Activated gamma-delta T cell (primary cell): ENCODE measurements around the gene TRMT10C.
A peak's percentile ranks its signal among the peaks of the same experiment; 100 is the strongest.
"Not testable (repeated sequence)": the region's sequence is repeated elsewhere in the genome, so short reads cannot be mapped to it uniquely, and the experiment has no call there.

Experiments used
- DNase-seq: peaks from one replicate; lab custom pipeline; 2025; lab: John Stamatoyannopoulos, UW
- total RNA-seq, 2 donors: gene quantifications; one replicate each; lab custom pipeline; 2026; lab: John Stamatoyannopoulos, UW

TRMT10C gene
- 47.0 to 48.9 reads per million in 2 donors for total RNA-seq

DNA sequence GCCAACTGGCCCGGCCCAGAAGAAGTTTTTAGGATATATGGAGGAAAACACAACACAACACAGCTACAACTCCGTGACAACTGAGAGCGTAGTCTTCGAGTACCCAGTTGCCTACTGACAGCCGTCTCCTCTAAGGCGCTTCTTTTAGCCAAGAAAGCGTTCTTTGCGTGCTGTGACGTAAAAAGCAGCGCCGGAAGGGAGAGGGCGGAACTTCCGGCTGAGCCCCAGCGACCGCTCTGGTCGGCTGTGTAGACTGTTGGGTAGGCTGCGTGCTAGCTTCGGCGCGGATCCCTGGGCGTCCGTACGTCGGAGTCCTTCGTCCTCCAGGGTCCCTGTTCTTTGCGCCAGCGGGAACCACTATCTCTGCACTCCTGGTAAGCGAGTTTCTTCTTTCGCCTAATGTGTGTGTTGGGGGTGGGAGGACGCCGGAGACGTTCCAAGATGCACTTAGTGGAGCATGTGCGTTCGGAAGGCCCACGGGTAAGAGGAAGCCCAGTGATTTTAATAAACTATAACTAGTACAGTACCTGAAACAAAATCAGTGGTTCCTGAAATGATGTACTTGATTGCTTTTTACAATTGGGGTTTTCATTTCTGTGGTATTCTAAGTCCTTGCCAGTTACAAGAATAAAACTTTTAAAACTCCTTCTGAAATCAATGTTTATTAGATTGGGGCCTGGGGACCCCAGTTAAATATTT, at the start of gene TRMT10C:
Gene TRMT10C (plus strand): TSS at position 239 of the 699 bp plus-strand sequence. CDS start 2,914 bp downstream, outside the sequence.
- peak; percentile 61 for DNase-seq

DNA sequence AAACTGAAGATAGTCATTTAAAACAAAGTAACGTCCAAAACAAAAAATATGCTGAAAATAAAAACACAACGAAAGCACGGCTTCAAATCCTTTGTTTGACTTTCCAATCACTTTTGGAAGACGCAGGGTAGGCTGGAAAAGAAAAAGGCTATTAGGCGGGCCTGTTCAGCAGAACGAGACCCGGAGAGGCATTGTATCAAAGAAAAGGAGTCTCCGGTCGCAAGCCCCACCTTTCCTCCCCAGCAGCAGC, 49.3 kb upstream of the TRMT10C start:
- no peak for DNase-seq

DNA sequence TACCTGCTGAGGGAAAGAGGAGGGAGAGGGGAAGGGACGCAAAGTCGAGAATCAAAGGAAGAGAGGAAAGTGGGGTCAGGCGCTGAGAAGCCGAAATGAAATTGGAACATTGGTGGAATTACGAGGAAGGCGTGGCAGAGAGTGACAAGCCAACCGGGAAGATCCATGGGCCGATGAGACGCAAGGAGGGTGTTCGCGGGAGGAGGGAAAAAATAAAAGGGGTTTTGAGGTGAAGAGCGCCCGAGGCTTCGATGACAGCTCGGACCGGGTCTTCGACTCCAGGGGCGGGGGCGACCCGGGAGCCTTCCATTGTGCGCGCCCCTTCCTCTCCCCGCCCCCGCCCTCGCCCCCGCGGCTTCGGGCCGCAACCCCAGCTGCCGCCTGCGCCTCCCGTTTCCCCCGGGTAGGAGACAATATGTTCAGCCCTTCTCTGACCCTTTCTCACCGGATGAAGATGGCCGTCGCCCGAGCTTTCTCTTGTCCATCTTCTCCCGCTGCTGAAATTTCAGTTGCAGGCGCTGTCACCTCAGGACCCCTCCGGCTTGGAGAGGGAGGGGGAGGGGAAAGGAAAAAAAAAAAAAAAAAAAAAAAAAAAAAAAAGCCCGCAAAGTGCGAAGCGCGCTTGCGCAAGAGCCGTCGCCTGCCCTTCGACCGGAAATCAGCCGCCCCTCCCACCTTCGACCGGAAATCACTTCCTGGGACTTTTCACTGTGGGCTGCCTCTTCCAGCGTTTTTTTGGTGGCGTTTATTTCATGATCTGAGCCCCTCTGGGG, 48.8 kb upstream of the TRMT10C start, which contains the start of gene SENP7:
Gene SENP7 (minus strand): TSS at position 567 of the 773 bp plus-strand sequence. CDS start 82 bp downstream, at position 485.
- peak; percentile 22 for DNase-seq

DNA sequence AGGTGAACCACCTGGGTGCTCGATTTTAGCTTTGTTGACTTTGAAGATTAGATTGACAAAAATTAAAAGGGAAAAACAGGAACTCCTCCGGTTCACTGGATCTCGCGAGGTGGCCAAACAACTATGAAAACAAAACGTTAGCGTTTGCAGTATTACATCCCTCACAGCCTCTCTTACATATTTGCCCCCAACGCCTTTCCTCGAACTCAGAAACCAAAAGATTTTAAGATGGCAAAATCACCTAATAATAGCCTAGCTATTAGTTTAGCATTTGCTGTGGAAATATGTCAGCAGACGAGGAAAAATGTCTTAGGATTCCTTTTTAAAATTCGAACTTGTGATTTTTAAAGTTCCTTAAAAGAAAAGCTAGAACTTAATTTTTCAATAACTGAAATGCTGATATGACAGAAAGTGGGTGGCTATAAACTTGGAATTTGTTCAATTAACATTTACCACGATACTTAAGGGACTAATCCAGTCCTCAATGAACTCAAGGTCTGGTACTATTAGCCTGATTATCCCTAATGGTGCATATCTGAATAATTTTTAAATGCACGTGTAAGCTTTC, 48.2 kb upstream of the TRMT10C start:
- no peak for DNase-seq

DNA sequence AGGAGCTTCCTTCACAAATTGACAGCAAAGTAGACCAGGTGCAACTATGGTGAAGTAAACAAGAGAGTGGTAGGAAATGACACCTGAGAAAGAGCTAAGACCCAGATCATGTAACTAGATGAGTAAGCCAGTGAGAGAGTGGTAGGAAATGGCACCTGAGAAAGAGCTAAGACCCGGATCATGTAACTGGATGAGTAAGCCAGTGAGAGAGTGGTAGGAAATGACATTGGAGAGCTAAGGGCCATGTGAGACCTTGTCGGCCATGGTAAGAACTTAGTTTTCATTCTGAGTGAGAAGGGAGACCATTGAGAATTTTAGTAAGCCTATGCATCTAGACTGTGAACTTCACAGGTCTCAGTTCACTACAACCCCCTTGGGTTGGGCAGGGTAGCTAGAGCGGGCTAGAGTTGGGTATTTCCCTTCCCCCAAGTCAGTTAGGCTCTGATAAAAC, 43.2 kb upstream of the TRMT10C start:
- DNase-seq = no peak

DNA sequence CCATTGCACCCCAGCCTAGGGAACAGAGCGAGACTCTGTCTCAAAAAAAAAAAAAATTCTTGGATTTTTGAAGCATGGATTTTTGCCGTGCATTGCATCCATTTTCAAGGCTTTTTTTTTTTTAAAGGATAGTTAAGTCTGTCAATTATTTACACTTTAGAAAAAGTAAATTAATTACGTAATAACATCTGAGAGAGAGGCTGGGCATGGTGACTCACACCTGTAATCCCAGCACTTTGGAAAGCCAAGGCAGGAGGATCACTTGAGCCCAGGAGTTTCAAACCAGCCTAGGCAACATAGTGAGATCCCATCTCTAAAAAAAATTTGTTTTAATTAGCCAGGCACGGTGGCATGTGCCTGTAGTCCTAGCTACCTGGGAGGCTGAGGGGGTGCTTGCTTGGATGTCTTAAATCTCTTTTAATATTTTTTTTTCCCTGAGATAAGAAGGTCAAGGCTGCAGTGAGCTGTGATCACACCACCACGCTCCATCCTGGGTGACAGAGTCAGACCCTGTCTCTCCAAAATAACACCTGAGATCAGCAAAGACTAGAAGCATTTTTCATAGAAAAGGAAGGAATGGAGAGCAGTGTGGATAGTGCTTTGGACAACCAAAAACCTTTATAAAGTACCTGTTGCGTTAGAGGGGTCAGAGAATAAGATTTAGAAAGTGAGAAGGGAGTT, 41.8 kb upstream of the TRMT10C start:
- DNase-seq = no peak

DNA sequence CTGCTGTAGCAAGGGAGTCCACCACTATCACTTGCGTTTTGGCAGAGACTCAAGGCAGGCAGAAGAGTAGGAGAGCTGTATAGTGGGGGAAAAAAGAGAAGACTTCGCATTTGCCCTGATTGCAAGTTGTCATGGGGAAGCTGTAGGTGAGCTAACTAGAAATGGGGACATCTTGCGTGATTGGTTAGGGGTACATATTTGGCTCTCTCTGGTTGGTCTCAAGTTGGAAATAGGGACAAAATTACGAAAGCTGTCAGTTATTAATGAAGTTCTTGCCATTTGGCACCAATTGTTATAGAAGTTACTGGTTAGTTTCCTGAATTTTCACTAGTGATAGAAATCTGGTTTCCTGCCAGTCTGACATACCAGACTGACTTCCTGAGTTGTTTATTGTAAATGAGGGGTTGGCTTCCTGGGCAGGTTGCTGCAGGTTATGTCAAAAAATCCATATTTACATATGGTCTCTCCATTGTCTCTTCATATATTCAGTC, 40.4 kb upstream of the TRMT10C start:
- no peak for DNase-seq

DNA sequence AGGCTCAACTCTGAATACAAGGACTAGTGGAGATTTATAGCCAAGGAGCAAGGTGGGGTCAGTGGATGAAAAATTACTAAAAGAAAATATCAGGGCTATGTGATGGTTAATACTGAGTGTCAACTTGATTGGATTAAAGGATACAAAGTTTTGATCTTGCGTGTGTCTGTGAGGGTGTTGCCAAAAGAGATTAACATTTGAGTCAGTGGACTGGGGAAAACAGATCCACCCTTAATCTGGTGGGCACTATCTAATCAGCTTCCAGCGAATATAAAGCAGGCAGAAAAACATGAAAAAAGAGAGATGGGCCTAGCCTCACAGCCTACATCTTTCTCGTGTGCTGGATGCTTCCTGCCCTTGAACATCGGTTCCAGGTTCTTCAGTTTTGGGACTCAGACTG, 34.2 kb upstream of the TRMT10C start:
- DNase-seq = no peak

DNA sequence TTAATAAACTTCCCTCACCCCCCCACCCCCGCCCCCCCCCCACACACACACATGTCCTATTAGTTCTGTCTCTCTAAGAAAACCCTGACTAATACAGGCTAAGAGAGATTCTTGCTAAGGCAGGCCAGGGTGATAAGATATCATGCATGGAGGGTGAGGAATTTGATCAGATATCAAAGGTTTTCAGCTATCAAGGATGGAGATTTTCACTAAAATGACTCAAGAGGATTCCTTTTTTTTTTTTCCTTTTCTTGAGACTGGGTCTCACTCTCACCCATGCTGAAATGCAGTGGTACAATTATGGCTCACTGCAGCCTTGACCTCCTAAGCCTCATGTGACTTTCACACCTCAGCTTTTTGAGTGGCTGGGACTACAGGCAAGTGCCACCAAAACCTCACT, 33.8 kb upstream of the TRMT10C start:
- DNase-seq = no peak

DNA sequence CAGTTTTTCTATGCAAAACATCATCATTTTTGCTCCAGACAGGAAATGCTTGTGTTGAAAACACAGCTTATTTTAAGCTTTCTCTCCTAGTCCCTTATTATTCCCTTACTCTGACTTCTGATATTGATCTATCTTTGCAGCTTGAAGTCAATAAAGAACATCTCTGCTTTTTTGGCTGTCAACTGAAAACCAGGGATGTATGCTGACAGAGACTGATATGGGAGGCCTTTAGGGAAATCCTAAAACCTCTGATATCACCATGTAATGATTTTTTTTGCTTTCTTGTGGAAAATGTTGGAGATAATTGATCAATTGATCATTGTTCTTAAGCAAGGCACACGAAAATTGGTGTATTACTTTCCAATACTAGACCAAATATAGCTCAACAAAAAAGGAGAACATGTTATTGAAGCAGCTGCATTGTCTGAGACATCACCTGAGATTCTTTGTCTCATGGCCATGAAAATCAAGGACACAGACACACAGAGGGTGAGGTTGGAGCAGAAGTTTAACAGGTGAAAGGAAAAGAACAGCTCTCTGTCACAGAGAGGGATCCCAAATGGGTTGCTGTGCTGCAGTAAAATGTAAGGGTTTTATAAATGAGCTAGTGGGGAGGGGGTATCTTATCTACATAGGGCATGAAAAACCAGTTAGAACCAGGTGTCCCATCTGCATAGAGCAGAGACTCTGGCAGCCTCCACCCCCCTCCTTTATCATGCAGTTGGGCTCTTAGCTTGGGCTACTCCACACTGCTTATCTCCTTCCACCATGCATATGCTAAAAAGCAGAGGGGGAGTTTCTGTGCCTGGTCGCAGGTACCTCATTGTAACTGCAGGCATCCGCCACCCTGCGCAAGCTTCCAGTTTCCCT, 31.6 kb upstream of the TRMT10C start:
- DNase-seq = no peak

DNA sequence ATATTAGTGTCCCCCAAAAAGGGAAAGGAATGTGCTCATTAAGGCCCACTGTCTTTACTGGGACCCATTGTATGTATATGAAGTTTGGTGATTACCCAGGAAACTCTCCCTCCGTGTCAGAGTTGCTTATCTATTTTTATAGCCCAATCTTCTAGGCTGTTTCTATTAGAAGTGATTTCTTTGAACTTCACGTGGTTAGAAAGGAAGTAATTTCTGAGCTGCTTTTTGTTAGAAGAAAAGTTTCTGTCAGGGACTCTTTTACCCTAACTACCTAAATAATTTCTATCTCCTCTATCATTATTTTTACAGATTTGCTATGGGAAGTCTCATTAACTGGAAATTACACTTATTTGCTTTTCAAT, 31.0 kb upstream of the TRMT10C start:
- no peak for DNase-seq

DNA sequence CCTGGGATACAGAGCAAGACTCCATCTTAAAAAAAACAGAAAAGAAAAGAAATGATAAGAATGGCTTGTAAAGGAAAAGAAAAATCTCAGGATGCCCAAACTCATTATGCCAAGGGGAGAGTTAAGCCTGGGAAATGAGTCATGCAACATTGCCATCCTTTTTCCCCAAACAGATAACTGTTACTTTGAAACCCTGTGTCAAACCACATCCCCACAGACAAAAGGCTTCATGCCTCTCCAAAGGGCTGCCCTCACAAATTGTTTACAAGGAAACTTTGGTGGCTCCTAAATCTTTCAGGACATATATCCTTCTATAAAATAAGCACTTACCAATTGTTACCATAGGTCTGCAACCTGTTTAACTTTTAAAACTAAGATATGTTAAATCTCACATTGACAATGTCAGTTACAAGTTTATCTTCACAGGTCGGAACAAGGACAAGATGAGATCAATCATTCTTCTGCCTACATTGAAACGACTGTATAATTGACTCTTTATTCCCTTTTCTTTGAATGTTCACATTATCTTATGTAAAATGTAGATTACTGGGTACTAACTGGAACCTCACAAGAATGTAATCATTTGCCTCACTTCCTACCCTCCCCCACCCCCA, 30.1 kb upstream of the TRMT10C start:
- DNase-seq = no peak

DNA sequence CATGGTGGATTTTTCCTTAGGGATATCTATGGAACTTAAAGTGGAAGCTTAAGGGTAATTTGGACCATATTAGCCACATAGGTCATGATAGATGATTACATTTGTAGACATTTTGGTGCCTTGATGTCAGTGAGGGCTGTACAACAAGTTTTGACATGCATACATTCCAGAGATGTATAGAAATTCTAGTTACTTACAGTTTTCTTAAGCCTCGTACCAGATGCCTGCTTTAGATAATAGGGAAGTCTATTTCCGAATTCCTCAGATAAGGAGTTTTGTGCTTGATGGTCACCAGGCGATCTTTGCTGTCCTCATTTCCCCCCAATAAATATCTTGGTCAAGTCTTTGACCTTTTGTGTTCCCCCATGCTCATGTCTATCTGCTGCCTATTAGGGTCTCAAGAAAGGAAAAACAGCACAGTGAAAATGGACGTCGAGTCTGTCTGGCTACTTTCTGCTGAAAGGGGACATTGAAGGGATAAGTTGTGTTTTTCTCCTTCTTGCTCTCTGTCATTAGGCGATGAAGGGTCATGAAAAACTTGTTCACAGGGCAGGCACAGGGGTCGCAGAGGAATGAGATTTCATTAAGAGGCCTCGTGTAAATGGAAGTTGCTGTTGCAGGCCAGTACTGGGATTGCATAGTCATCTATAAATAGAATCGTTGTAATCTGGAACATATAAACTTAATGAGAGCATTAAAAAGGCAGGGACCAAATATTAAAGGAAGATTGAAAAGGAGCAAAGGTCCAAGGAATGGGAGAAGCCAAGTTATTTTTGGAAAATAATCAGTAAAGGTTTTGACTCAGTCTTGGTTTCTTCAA, 28.7 kb upstream of the TRMT10C start:
- DNase-seq = no peak

DNA sequence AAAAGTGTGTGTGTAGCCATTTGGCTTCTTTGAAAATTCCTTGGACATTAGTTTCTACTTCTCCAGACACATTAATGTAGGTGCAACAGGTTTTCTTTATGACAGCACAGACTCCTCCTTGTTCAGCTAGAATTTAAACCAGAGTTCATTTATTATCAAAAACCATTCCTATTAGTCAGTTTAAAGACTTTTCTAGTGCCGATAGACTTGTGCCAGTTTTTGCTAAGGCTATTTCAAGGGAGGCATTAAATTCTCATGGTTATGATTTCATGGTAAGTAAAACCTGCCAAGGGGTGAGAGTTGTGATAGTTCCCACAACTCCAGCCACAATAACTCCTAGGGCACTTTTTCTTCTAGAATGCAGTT, 28.1 kb upstream of the TRMT10C start:
- DNase-seq = no peak

DNA sequence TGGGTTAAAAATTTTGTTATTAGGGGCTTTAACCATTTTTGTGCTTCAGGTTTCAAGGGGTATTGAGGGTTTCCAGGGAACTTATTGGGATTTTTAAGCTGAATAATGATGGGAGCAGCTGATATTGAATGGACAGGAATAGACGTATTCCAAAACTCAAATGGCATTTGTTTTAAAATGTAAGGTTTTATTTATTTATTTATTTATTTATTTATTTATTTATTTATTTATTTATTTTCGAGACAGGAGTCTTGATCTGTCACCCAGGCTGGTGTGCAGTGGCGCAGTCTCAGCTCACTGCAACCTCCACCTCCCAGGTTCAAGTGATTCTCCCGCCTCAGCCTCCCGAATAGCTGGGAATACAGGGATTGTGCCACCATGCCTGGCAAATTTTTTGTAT, 26.4 kb upstream of the TRMT10C start:
- DNase-seq = no peak

DNA sequence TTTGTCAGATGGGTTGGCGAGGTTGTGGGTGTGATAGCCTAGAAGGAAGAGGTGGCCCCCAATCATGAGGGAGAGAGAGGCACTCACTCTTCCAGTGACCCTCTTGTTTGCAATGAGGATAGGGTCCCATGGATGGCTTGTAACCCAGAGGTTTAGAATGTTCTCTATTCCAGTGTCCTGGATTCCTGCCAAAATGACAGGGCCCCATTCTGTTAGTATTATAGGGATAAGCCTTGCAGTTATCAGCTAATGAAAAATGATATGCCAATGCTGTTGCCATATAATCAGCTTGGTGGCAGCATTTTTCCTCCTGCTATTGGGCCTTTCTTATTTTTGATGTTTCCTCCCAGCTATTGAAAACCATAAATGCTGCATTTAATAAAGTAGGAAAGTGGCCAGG, 25.4 kb upstream of the TRMT10C start:
- DNase-seq = no peak

DNA sequence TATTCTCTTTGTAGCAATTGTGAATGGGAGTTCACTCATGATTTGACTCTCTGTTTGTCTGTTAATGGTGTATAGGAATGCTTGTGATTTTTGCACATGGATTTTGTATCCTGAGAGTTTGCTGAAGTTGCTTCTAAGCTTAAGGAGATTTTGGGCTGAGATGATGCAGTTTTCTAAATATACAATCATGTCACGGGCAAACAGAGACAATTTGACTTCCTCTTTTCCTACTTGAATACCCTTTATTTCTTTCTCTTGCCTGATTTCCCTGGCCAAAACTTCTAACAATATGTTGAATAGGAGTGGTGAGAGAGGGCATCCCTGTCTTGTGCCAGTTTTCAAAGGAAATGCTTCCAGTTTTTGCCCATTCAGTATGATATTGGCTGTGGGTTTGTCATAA, 24.7 kb upstream of the TRMT10C start:
- DNase-seq = not testable (repeated sequence)

DNA sequence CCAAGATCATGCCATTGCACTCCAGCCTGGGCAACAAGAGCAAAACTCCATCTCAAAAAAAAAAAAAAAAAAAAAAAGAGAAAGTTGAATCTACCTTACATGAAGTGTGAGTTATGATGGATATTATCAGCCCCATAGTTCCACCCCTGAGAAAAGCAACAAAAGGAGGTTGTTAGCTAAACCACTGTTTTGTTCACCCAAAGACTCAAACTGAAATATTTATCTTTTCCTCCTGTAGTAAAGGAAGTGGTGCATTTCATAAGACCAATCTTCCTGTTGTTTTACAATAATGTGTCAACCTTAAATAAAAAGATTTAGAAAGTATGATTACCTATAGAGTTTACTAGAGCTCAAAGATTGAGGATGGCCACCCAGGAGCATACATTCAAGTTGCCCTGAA, 18.7 kb upstream of the TRMT10C start:
- no peak for DNase-seq

DNA sequence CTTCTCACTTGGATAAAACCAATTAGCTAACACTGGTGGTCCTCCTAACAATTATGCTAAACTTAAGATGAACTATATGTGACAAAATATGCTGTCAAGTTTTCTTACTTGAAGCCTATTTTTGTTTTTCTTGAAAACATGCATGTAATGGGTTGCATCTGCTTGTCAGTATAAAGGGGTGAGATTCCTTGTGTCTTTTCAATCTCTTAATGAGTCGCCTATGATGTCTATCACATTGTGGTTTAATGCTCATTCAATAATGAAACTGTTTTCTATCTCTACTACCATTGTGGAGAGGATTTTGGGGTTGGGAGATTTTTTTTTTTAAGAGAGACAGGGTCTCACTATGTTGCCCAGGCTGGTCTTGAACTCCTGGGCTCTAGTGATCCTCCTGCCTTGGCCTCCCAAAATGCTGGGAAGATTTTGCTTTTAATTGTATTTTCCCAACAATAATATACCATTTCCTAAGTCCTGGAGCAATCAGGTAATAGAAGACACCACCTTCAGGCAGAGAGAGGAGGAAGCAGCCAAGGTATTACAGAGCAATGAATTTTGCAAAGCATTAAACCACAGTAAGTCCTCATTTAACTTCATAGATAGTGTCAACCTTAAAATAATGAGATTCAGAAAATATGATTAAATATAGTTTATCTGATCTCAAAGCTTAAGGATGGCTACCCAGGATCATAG, 17.4 kb upstream of the TRMT10C start:
- no peak for DNase-seq
